DND-41 (cell line): ENCODE data around the gene ZC2HC1B.
"Not testable (repeated sequence)": the region's sequence is repeated elsewhere in the genome, so short reads cannot be mapped to it uniquely, and the experiment has no call there.

Source experiments
- ATAC-seq: fragments of 200-7000 bp; cut with Tn5 transposase; 3 replicates; pipeline ENCODE4 v1.9.1; 2021; ENCODE audit warnings: low read depth; ENCODE audit not compliant: insufficient read depth
- DNase-seq: peaks from one replicate; pipeline ENCODE4 v3.0.0-alpha.2; 2020
- H2AFZ ChIP-seq: 2 replicates; pipeline ENCODE4 v1.6.0; 2012; ENCODE audit warnings: low read depth, low read length
- H3K27ac ChIP-seq: 2 replicates; pipeline ENCODE4 v1.5.1; 2012; ENCODE audit warnings: low read length, inconsistent platforms
- H3K27me3 ChIP-seq: fragments of 200-600 bp; sonication (generic); 2 replicates; pipeline ENCODE4 v1.6.0; 2012; ENCODE audit warnings: low read length, mild to moderate bottlenecking, inconsistent platforms; ENCODE audit not compliant: insufficient read depth, poor library complexity
- H3K36me3 ChIP-seq: 2 replicates; pipeline ENCODE4 v1.5.1; 2012; ENCODE audit warnings: low read length, inconsistent platforms; ENCODE audit not compliant: insufficient read depth
- H3K4me1 ChIP-seq: 2 replicates; pipeline ENCODE4 v1.5.1; 2012; ENCODE audit warnings: mild to moderate bottlenecking, low read length; ENCODE audit not compliant: insufficient read depth
- H3K4me2 ChIP-seq: 2 replicates; pipeline ENCODE4 v1.6.0; 2012; ENCODE audit warnings: mild to moderate bottlenecking, moderate library complexity, low read length, inconsistent platforms; ENCODE audit not compliant: insufficient read depth
- H3K4me3 ChIP-seq, 2 experiments: fragments of 200-600 bp in 1 of 2; shearing (Covaris generic) in 1 of 2; 2 replicates each; pipeline ENCODE4 v1.5.1; 2012 to 2016; ENCODE audit warnings: inconsistent platforms in 2 of 2, low read length in 2 of 2, mild to moderate bottlenecking in 2 of 2, low read depth in 1 of 2, moderate library complexity in 1 of 2
- H3K79me2 ChIP-seq: 2 replicates; pipeline ENCODE4 v1.6.0; 2012; ENCODE audit warnings: low read length, inconsistent platforms; ENCODE audit not compliant: insufficient read depth
- H3K9ac ChIP-seq: 2 replicates; pipeline ENCODE4 v1.6.0; 2012; ENCODE audit warnings: low read depth, mild to moderate bottlenecking, inconsistent platforms, low read length, moderate library complexity
- H3K9me3 ChIP-seq: 2 replicates; pipeline ENCODE4 v1.5.1; 2012; ENCODE audit warnings: low read length, moderate library complexity, mild to moderate bottlenecking, inconsistent platforms; ENCODE audit not compliant: insufficient read depth, severe bottlenecking
- H4K20me1 ChIP-seq: 2 replicates; pipeline ENCODE4 v1.6.0; 2012; ENCODE audit warnings: low read length; ENCODE audit not compliant: insufficient read depth
- CTCF ChIP-seq: IDR thresholded peaks from 2 replicates; pipeline ENCODE4 v1.5.1; 2012; ENCODE audit warnings: borderline replicate concordance, low read length, moderate library complexity, mild to moderate bottlenecking; ENCODE audit not compliant: poor library complexity, severe bottlenecking; ENCODE audit errors: extremely low read depth
- EZH2 ChIP-seq: IDR thresholded peaks from 3 replicates; pipeline ENCODE4 v1.6.1; 2012; ENCODE audit warnings: borderline replicate concordance, low read depth, mild to moderate bottlenecking, moderate library complexity, low read length, inconsistent platforms; ENCODE audit not compliant: severe bottlenecking

Gene ZC2HC1B

GRCh38 chr6:143845033-143845432, 19.2 kb upstream of the ZC2HC1B start:
- Histone ChIP-seq H3K27me3 (no peaks in the 10 kb centered on the region), H3K36me3 (peaks cover 59% of the 10 kb centered on the region)
- no peak for TF ChIP-seq CTCF
- TF ChIP-seq EZH2: no peak

GRCh38 chr6:143851706-143852105, 12.6 kb upstream of the ZC2HC1B start:
- peaks cover 79% of the 10 kb centered on the region for H3K36me3 ChIP-seq
- not testable (repeated sequence) for H3K27me3 ChIP-seq, H3K4me3 ChIP-seq, H3K4me1 ChIP-seq, H3K9me3 ChIP-seq, ATAC-seq, H3K27ac ChIP-seq, H4K20me1 ChIP-seq, DNase-seq, H3K4me2 ChIP-seq, H3K9ac ChIP-seq, H2AFZ ChIP-seq
- H3K79me2 ChIP-seq: peaks cover 47% of the 10 kb centered on the region

More at GRCh38 chr6:143845033-143845432, 19.2 kb upstream of the ZC2HC1B start:
- Histone ChIP-seq H3K4me2 (peak overlapping the region; percentile 73; the same call in 1 of the 2 replicates), H3K4me3 (no peak overlapping the region), H3K79me2 (peaks cover 51% of the 10 kb centered on the region), H3K4me1 (peaks cover 25% of the 10 kb centered on the region), H3K27ac (no peak overlapping the region), H3K9ac (no peak overlapping the region), H2AFZ (no peak overlapping the region), H3K9me3 (no peaks in the 10 kb centered on the region), H4K20me1 (0 out of 2 replicates have a peak, but pooled peaks cover 9% of the 10 kb centered on the region)
- DNase-seq (no peak), ATAC-seq (no peak)

GRCh38 chr6:143855057-143855456, 9.2 kb upstream of the ZC2HC1B start:
- not testable (repeated sequence) for ATAC-seq, DNase-seq, H3K9ac ChIP-seq, H3K4me3 ChIP-seq, H3K27ac ChIP-seq, H3K27me3 ChIP-seq, H3K4me2 ChIP-seq, H4K20me1 ChIP-seq, H3K4me1 ChIP-seq, H3K9me3 ChIP-seq, H2AFZ ChIP-seq
- peaks cover 79% of the 10 kb centered on the region for H3K36me3 ChIP-seq
- peaks cover 31% of the 10 kb centered on the region for H3K79me2 ChIP-seq

- not testable (repeated sequence) for DNase-seq, H3K4me2 ChIP-seq, ATAC-seq, H3K9me3 ChIP-seq, H4K20me1 ChIP-seq, H3K9ac ChIP-seq, H3K4me3 ChIP-seq, H2AFZ ChIP-seq, H3K27me3 ChIP-seq, H3K4me1 ChIP-seq, H3K27ac ChIP-seq
- Histone ChIP-seq H3K79me2 (peaks cover 17% of the 10 kb centered on the region; the same call in 1 of the 2 replicates), H3K36me3 (peaks cover 79% of the 10 kb centered on the region)
Measured at GRCh38 chr6:143856762-143857161, 7.5 kb upstream of the ZC2HC1B start.

GRCh38 chr6:143857651-143858050, 6.6 kb upstream of the ZC2HC1B start:
- Histone ChIP-seq H3K4me1 (no peaks in the 10 kb centered on the region), H3K4me2 (no peak overlapping the region), H3K9me3 (no peaks in the 10 kb centered on the region), H2AFZ (no peak overlapping the region), H3K4me3 (no peak overlapping the region), H3K36me3 (peaks cover 82% of the 10 kb centered on the region), H3K27me3 (no peaks in the 10 kb centered on the region), H3K9ac (no peak overlapping the region), H4K20me1 (no peaks in the 10 kb centered on the region; the same call in 1 of the 2 replicates), H3K79me2 (peaks cover 12% of the 10 kb centered on the region; the same call in 1 of the 2 replicates), H3K27ac (no peak overlapping the region)
- TF ChIP-seq CTCF (no peak), EZH2 (no peak)
- no peak for DNase-seq
- no peak for ATAC-seq
